HL-60/S4 treated with retinoic acid at 250 ng/mL for 4 days and 3 days (cell line): ENCODE data around the gene TXNRD3.

ENCODE experiments used
- in situ Hi-C: fragments of 300-500 bp; cut with MboI; formaldehyde crosslinking; loops from 2 replicates; pipeline ENCODE4 v1.7.0; 2022; ENCODE audit warnings: low sequenced_read_pairs

TXNRD3 gene

GRCh38 chr3:126654571-126655383 lies at the start of gene TXNRD3:
TXNRD3 (minus strand) TSS chr3:126655124.
- in situ Hi-C loops, result no loop called here

- in situ Hi-C loops, result no loop called here
Measured at GRCh38 chr3:126703512-126704493, 48.9 kb upstream of the TXNRD3 start, which contains the start of gene CHCHD6. CHCHD6 (plus strand) TSS chr3:126704240; CDS start chr3:126704313, 73 bp downstream.

DNA sequence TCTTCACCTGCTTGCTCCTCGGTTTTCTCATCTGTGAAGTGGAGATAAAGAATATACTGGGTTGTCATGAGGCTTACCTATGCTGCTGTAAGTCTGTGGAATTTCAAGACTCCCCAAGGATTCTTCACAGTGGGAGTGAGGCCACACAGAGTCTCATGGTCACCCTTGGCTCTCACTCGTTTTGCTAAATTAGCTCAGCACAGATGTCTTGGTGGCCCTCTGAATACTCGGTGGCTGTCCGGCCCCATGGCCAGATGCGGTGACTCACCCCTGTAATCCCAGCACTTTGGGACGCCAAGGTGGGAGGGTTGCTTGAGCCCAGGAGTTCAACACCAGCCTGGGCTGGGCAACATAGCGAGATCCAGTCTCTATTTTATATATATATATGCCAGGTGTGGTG lies 44.1 kb upstream of the TXNRD3 start:
- in situ Hi-C loops, result no loop called here

GRCh38 chr3:126696701-126697267 lies 41.9 kb upstream of the TXNRD3 start:
- in situ Hi-C loops, result no loop called here

GRCh38 chr3:126693921-126694320 lies 39.0 kb upstream of the TXNRD3 start:
- in situ Hi-C loops, result no loop called here

GRCh38 chr3:126692858-126693257 lies 37.9 kb upstream of the TXNRD3 start:
- in situ Hi-C loops, result no loop called here

GRCh38 chr3:126691765-126692164 lies 36.8 kb upstream of the TXNRD3 start:
- in situ Hi-C loops, result no loop called here

DNA sequence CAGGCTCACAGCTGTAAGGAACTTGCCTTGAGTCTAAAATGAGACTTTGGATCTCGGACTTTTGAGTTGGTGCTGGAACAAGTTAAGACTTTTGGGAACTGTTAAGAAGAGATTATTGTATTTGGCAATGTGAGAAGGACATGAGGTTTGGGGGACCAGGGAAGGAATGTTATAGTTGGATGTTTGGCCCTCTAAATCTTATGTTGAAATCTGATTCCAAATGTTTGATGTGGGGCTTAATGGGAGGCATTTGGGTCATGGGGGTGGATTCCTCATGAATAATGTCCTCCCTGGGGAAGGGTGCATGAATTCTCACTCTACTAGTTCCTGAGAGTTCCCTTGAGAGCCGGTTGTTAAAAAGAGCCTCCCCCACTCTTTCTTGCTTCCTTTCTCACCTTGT lies 30.6 kb upstream of the TXNRD3 start:
- in situ Hi-C loops, result no loop called here

DNA sequence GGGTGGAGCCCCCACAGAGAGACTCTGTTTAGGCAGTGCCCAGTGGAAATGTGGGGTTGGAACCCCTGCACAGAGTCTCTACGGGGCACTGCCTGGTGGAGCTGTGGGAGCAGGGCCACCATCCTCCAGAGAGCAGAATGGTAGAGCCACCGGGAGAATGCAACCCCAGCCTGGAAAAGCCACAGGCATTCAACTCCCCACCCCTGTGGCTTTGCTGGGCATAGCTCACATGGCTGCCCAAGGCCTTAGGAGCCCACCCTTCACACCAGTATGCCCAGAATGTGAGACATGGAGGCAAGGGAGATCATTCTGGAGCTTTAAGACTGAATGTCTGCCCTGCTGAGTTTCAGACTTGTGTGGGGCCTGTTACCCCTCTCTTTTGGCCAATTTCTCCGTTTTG lies 30.1 kb upstream of the TXNRD3 start:
- in situ Hi-C loops, result no loop called here

DNA sequence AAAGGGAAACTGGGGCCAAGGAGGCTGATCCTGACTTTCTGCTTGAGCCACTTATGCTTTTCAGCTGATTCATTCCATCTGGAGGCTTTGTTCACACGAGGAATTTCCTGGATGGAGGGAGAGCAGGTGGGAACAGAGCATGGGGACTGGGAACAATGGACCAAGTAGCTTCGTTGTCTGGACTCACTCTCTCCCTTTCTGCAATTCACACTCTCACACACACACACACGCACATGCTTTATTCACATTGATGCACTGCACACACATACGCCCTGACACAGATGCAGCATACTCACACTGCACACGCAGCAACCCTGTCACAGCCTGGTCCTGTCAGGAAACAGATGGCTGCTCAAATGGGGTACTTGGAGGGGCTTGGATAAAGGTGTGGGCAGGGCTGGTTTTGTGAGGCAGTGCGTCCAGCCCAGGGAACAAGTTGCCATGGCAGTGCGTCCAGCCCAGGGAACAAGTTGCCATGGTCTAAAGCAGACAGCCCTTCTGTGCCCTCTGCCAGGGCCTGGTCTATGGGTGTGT lies 29.4 kb upstream of the TXNRD3 start:
- in situ Hi-C loops, result no loop called here

- in situ Hi-C loops, result no loop called here
Measured at GRCh38 chr3:126683069-126683468, 28.1 kb upstream of the TXNRD3 start.

GRCh38 chr3:126682009-126682408 lies 27.1 kb upstream of the TXNRD3 start:
- in situ Hi-C loops, result no loop called here

DNA sequence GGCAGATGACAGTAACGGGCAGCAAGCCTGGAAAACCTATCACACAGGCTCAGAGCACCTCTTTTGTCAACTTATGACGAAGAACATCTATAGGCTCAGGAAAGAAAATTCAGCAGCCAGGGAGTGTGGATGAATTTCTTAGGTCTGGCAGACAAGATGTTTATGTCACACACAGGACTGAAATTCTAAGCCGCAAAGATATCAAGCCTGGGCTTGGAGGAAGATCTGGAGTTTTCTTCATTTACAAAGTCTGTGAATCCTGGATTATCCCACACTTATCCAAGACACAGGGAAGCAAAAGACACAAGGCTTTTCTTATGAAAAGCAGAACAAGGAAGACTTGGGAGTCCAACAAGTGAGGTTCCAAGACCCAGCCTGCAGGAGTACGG lies 25.7 kb upstream of the TXNRD3 start:
- in situ Hi-C loops, result no loop called here

GRCh38 chr3:126679831-126680666 lies 25.1 kb upstream of the TXNRD3 start:
- in situ Hi-C loops, result no loop called here

DNA sequence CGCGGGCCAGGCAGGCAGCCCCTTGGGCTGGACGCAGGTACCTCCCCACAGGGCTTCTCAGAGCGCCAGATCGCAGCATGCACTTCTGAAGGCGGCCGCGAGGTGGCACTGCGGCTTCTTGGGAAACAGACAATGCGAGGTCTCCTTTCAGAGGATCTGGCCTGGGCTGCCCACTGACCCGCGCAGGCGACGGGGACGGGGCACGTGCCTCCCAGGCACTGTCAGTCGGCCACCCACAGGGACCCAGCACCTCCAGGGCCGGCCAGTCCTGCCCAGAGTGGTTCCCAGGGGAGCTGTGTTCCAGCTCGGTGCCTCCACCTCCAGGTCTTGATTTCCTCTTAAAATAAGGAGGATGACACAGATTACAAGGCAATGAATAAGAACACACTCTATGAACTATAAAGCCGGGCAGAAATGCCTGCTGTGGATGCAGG lies 24.4 kb upstream of the TXNRD3 start:
- in situ Hi-C loops, result no loop called here

DNA sequence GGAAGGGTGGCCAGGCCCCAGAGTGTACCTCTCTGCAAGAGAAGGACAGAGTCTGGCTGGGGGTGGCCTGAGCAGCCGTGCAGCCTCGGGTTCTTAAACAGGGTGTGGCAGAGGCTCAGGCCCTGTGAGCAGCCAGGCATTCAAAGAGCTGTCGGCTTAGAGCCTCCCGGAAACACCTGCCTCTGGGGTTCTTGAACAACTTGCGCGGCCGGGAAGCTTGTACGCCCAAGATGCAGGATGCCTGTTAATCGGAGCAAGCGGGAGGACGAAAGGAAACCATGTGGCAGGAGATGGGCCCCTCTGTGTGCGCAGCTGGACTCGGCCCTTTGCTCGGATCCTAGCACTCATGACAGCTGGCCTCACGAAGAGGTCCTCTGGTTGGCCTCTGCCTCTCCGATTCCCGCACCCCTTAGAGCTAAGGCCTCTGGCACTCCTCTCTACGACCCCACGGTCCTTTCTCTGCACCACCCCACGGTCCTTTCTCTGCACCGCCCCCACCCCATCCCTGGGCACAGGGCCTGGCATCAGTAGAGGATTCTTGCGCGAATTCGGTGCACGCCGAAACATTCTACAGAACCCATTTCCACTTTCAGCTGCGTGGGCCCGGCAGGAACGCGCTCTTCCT lies 23.9 kb upstream of the TXNRD3 start:
- in situ Hi-C loops, result no loop called here

- in situ Hi-C loops, result no loop called here
Measured at GRCh38 chr3:126677862-126678503, 23.1 kb upstream of the TXNRD3 start.

GRCh38 chr3:126676919-126677705 lies 22.2 kb upstream of the TXNRD3 start:
- in situ Hi-C loops, result no loop called here
